ENCODE results near the gene RSRC1.
"Not testable (repeated sequence)": the region's sequence is repeated elsewhere in the genome, so short reads cannot be mapped to it uniquely, and the experiment has no call there.

Gene RSRC1

DNA sequence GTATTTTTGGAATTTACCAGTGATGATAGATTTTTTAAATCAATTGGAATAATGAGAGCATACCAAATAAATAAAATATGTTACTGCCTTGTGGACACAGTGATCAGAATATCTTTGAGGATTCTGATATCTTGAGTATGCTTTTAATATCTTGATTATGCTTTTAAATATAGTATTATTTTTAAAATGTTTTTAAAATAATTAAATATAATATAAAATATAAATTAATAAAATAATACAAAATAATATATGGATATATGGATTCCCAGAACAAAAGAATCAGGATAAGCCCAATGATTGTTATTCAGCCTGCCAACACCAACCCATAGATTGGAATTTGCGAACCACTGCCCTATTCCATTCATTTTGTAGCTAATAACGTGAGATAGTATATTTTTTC lies 369.2 kb downstream of the RSRC1 start:
- DNase-seq = no peak

DNA sequence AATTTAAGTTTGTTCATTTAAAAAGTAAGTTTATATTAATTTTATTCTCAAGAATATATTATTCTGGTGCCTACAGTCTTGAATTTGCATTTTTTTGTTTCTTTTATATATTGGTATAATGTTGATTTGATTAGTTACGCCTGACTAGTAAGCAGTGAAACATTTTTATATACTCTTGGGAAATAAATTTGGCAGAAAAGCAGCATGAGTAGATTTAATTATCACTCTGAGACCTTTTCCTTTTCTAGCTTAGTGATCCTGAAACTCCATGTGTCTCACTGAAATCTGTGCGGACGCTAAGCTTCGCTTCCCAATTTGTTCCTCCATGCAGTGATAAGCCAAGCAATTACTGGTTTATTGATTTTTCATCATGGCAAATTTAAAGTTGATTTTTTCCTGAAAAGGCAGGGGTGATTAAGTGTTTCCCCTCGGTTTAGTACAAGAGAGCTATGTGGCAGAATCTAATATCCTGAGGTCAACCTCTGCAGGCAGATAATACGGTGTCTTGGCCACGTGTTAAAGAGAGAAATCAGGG lies 373.9 kb downstream of the RSRC1 start:
- no peak for DNase-seq

DNA sequence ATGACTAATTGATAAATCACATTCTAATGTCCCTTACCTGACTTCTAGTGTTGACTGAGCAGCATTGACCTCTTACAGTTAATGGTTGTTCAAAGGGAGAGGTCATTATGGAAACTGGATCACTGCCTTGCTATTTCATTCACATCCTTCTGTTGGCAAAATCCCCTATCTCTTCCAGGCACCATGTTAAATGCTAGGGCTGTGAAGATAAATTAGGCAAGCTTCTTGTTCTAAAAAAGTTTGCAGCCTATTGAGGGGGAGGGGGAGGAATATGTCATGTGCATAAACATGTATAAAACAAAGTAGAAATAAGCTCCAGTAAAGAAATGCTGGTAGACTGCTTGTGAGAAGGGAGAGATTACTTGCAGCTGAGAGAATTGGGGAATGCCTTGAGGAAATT lies 376.3 kb downstream of the RSRC1 start:
- no peak for DNase-seq

DNA sequence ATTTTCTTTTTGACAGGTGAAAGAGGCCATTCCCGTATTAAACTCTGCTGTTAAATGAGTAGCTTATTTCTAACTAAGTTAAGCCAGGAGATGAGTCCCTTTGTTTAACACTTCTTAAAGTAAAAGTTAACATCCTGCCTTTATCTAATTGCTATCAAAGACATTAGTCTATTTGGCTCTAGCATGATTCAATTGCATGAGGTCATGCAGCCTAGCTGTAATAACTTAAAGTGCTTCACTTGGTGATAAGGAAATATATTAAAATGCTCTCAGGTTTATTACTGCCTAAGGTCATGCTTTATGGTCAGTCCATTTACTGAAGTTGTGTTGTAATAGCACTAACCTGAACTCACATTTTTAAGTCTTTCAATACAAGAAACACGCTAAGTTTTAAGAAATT lies 378.8 kb downstream of the RSRC1 start:
- no peak for DNase-seq

DNA sequence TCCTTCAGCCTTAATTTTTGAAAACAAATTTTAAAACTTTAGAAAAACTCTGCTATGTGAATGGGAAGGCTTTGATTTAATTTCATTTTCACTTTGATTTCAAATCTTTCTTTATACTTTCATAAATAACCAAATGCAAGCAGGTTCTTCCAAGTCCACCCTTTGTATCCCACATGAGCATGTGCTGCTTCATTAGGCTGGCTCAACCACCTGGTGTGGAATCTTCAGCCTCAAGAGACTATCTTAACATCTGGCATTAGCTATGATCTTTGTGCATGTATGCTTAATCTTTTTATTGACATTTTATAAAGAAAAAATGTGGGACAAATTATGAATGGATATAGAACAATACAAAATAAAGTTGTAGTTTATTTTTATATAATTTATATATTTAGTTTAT lies 379.3 kb downstream of the RSRC1 start:
- DNase-seq = no peak

DNA sequence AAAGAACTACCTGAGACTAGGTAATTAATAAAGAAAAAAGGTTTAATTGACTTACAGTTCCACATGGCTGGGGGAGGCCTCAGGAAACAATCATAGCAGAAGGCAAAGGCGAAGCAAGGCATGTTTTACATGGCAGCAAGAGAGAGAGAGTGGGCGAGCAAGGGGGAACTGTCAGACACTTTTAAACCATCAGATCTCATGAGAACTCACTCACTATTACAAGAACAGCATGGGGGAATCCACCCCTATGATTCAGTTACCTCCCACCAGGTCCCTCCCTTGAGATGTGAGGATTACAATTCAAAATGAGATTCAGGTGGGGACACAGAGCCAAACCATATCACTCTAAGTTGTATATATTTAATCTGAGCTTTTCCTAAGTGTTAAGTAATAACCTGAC lies 382.1 kb downstream of the RSRC1 start:
- DNase-seq = no peak

DNA sequence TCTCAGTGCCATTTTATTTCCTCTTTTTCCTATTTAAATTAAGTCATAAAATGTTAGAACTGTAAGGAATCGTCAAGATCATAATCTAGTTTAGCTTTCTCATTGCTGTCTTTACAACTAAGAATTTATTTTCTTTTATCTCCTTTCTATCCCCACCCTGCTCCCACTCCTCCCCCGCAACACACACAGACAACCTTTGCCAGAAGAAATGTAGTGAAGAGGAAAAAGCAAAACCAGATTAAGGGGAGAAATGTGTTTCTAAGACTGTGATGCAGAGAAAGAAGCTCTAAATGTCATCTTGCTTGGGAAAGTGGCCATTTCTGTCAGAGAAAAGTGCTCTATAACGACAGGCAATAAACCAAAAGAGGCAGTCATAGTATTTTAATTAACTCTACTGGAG lies 382.8 kb downstream of the RSRC1 start:
- DNase-seq = no peak

DNA sequence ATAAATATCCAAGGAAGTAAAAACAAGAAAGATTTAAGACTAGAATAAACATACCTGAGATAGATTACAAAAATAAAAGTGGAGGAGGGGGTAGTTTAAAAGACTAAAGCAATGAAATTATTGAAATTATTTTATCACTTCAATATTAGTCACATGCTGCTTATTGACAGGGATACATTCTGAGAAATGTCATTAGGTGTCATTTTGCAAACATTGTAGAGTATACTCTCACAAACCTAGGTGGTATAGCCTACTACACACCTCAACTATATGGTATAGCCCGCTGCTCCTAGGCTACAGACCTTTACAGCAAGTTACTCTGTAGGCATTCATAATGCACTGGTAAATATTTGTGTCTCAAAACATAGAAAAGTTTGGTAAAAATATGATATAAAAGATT lies 384.0 kb downstream of the RSRC1 start:
- DNase-seq = no peak

DNA sequence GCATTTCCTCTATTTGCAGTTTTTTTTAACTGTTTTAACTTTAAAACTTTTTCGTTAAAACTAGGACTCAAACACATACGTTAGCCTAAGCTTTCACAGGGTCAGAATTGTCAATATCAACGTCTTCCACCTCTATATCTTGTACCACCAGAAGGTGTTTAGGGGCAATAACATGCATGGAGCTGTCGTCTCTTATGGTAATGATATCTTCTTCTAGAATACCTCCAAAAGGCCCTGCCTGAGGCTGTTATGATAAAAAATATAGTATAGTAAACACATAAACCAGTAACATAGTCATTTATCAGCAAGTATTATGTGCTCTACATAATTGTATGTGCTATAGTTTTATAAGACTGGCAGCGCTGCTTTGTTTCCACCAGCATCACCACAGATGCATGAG lies 384.8 kb downstream of the RSRC1 start:
- DNase-seq = no peak

DNA sequence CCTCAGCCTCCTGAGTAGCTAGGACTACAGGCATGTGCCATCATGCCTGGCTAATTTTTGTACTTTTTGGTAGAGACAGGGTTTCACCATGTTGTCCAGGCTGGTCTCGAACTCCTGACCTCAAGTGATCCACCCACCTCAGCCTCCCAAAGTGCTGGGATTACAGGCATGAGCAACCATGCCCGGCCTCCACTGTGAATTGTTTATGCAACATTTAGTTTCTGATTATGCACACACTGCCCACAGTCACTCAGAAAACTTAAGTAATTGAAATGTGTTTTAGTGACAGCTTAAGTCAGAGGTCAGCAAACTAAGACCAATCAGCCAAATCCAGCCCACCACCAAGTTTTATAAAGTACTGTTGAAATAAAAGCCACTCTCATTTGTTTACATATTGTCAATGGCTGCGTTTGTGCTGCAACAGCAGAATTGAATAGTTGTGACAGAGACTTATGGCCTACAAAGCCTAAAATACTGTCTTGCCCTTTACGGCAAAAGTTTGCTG lies 385.6 kb downstream of the RSRC1 start:
- DNase-seq = not testable (repeated sequence)

DNA sequence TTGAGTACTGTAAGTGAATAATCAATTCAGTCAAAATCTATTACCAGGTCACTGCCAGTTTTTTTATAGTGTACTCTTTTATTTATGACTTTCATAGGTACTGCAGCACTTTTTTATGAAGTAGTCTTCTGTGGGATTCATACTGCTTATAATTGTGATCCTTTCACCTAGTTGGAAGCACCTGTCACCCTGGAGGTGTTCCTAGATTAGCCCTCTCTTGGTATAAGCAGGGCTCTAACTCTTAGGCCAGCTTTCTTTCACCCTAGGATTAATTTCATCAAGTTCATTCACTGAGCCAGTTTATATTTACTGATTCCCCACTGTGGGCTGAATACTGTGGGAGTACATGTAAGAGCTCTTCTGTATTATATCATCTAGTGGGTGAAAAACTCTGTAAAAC lies 395.2 kb downstream of the RSRC1 start:
- no peak for DNase-seq

DNA sequence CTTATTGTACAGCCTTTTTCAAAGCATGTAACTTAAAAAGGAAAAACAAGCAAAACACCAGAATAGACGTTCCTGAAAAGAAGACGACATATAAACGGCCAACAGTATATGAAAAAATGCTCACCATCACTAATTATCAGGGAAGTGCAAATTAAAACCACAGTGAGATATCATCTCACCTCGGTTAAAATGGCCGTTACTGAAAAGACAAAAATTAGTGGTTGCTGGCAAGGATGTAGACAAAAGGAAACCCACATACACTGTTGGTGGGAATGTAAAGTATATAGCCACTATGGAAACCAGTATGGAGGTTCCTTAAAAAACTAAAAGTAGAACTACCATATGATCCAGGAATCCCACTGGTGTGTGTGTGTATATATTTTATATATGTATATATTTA lies 396.6 kb downstream of the RSRC1 start:
- DNase-seq = no peak

DNA sequence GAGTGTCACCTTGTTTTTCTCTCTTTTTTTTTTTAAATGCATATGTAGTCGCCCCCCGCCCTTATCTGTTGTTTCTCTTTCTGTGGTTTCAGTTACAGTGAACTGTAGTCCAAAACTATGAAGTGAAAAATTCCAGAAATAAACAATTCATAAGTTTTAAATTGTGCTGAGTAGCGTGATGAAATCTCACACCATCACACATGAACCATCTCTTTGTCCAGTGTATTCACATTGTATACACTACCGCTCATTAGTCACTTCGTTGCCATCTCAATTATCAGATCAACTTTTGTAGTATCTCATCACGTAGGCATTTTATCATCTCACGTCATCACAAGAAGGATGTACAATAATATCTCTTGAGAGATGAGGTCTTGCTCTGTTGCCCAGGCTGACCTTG lies 398.6 kb downstream of the RSRC1 start:
- no peak for DNase-seq

DNA sequence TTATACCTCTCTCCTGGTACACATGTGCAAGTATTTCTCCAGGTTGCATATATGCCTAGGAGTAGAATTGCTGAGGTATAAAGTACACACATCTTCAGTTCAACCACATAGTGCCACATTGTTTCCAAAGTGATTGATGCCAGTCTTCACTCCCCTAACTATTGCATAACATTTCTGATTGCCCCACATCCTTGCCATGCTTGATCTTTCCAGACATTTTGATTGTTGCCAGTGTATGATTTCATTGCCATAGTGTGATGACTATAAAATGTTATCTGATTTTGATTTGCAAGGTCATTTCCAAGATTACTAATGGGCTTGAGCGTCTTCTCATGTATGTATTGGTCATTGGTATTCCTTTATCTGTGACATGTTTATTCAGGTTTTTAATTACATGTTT lies 400.0 kb downstream of the RSRC1 start:
- no peak for DNase-seq

DNA sequence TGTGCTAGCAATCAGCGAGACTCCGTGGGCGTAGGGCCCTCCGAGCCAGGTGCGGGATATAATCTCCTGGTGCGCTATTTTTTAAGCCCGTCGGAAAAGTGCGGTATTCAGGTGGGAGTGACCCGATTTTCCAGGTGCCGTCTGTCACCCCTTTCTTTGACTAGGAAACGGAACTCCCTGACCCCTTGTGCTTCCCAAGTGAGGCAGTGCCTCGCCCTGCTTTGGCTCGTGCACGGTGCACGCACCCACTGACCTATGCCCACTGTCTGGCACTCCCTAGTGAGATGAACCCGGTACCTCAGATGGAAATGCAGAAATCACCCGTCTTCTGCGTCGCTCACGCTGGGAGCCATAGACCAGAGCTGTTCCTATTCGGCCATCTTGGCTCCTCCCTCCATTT lies 406.8 kb downstream of the RSRC1 start:
- not testable (repeated sequence) for DNase-seq

DNA sequence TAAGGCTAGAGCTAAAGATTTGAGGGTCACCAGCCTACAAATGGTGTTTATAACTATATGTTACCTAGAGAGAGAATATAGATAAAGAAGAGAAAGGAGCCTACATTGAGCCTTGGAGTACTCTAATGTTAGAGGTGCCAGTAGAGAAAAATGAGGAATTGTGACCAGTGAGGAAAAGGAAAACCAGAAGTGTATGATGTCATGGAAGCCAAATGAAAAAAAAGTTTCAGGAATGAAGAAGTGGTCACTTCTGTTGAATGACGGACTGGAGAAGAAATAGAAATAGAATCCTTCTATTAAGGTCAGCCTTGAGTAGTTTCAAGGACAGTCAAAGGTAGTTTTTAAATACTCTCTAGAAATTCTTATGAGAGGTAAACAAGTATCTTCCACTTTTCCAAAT lies 409.9 kb downstream of the RSRC1 start:
- DNase-seq = no peak

DNA sequence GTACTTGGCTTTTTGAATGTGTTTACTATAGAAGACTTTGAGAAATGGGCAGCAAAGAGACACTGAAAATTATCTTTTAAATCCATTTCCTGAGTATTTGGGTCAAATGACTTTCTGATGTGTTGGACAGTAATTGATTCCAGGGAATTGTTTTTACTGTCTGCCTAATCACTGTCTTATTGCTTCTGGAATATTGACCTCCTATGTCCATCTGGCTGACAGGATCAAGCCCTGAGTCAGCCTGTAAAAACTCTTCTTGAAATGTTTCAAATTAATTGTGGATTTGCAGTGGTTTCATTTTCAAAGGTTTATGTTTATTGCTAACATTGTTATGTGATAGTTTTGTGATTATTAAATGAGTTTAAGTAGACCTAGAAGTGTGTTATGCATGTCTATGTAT lies 410.5 kb downstream of the RSRC1 start:
- no peak for DNase-seq

DNA sequence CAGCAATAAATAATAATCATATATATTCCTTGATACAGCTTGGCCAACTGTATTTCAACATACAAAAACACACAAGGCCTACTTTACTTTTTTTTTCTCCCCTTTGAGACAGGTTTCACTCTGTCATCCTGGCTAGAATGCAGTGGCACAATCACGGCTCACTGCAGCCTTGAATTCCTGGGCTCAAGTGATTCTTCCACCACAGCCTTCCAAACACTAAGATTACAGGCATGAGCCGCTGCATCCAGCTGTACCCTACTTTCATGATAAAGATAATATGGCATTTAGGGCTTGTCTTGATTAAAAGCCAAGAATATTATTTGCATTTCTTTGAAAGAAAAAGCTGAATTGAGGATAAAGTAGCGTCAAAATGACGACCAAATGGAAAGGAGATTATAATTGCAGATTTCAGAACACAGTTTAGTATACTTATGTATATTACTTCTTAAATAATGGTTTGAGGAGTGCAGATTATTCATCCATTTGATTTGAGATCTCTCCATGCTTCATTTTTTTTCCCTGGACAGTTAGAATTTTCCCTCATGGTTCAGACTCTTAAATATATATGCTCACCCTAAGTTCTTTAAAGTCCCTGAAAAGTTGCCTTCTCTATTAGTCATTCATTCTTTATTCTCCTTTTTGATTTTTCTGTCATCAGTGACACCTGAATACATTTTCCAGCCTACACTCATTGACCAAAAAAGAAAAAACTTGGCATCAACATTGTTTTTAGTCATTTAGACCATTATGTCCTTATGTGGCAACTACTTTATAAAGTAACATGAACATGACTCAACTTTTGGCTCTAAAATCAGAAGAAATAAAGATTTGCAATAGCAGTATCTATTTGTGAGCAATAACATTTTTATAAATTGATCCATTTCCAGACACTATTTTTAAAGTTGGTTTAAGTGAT lies 412.6 kb downstream of the RSRC1 start:
- no peak for DNase-seq

DNA sequence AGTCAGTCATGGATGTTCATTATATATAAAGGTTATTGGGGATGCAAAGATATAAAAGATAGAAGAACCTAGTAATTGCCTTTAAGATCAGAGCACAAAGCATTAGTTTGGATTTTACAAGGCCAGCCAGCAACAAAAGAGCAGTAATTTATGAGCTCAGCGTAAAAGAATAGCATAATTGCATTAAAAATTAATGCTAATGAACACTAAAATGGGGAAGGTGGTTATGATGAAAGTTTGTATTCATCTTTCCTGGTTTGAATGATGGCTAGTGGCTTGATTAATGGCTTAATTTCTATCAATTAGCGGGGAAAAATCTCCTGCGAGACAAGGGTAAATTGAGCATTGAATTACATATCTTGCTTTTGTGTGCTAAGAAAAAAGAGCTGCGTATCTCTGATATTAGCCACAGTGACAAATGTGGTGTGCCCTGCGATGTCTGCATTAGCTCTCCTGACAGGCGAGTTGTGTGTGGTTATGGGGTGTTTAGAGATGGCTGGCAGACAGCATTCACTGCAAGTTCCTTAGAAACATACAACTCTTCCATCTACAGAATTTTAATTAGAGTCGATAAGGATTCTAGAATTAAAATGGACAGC lies 418.3 kb downstream of the RSRC1 start:
- no peak for DNase-seq

DNA sequence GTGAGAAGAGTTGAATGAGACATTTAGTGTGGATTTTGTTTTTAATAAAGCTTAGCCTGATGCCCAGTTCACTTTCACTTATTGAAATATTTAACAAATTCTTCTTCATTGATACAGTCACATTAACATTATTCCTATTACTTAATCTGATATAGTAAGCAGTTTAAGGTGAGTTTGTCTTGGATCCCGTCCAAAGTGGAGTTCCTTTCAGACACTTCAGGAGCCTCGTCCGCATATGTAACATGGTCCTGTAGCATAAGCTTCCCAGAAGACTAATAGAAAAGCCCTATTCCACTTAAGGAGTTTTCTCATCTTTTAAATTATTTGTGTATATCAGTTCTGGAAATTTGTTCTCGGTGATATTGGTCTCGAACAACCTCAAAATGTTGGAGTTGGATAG lies 421.4 kb downstream of the RSRC1 start:
- no peak for DNase-seq

DNA sequence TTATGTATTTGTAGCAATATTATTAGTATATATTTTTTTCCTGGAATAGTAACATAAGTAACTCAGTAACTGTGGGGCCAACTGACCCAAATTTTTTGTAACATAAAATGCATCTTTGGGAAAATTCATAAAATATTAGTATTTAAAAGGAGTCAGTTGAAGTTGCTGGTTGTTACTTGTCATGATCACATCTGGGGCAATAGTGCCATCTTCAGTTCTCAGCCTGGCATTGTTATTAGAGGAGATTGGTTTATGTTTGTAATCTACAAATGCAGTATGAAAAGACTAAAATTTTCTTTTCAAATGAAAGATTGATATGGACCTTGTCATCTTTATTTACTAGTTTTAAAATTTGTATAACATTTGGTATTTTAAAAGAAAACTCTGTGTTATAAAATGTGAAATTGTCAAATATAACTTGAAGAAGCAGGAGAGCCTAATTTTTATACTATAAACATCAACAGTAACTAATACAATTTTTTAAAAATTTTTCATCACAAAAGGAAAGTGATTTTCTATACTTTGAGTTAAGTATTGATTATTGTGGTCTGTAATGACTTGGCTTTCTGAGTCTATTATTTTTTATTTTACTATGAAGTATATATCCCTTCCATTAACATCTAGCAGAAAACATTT lies 422.3 kb downstream of the RSRC1 start:
- no peak for DNase-seq

DNA sequence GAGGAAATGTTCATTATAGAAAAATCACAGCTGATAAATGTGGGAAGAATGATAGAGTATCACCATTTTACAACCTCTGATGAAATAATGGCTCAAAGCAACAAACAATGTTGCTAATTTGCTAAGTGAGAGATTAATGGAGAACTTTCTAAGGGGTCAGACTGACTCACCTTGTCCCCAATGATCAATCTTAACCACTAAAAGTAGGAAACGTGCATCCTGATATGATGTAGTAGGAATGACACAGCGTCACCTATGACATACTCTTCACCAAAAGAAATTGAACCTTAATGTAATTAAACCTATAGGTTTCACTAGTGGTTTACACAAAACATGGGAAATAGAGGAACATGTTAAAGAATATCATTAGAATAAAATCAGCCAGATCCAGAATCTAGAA lies 426.0 kb downstream of the RSRC1 start:
- DNase-seq = no peak

DNA sequence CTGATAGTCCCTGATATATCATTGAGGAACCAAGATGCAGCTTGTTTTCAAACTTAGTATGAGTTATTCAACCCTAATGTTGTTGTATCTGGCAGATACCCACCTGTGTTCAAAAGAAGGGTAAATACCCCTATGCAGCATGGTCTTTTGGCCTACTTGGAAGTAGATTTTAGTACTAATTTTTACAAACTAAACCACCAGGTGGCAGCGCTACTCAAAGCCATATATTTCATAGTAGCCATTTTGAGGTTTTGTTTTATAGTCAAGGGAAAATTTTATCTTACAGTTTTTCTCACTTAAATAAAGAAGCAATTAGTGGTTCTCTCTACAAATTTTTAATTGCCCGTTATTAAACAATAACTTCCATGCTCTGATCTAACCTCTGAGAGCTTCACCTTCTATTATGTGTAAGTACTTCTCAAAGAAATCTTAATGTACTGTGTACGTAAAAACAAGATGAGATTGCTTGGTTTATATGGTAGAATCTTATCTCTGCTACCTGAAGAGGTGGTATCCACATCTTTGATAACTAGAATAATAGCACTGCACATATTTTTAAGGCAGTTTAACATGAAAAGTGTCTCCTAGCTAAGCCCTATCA lies 429.6 kb downstream of the RSRC1 start:
- DNase-seq = peak; percentile 16 to 23
